CD4-positive, alpha-beta T cell treated with Interleukin-17A for 4 hours (primary cell): ENCODE measurements around the gene OR1N1.
"Not testable (repeated sequence)": the region's sequence is repeated elsewhere in the genome, so short reads cannot be mapped to it uniquely, and the experiment has no call there.

Experiments used
- DNase-seq: peaks from one replicate; pipeline ENCODE4 v3.0.0-alpha.2; 2020; ENCODE audit warnings: mixed read lengths

OR1N1 gene, protein sequence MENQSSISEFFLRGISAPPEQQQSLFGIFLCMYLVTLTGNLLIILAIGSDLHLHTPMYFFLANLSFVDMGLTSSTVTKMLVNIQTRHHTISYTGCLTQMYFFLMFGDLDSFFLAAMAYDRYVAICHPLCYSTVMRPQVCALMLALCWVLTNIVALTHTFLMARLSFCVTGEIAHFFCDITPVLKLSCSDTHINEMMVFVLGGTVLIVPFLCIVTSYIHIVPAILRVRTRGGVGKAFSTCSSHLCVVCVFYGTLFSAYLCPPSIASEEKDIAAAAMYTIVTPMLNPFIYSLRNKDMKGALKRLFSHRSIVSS

GRCh38 chr9:122527193-122527592, at the start of gene OR1N1:
TSS of gene OR1N1 (minus strand) at chr9:122527293. CDS start at chr9:122527293, 0 bp downstream.
- DNase-seq, result no peak

GRCh38 chr9:122572456-122572855, 45.4 kb upstream of the OR1N1 start:
- no peak for DNase-seq

GRCh38 chr9:122567901-122568300, 40.8 kb upstream of the OR1N1 start:
- no peak for DNase-seq

DNA sequence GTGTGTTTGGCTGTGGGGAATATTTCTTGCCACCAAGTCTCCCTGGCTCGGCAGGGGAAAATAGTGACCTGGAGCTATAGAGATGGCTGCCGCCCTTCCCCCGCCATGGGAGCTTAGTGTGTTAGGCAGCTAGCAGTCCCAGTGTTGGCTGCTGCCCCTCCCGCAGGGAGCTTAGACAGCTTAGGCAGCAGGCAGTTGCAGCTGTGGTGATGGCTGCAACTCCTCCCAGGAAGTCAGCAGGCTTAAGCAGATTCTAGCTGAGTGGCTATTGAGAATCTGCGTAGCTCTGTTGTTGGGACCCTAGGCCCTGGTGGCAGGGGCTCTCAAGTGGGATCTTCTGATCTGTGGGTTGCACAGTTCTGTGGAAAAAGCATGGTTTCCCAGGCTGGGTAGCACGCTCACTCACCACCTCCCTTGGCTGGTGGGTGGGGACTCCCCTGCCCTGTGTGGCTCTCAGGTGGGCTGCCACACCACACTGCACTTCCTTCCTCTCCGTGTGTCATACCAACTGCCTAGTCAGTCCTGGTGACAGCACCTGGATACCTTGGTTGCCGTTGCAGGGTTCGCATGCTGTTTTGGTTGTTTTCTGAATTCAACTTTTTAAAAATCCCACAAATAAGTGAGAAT, 35.2 kb upstream of the OR1N1 start:
- no peak for DNase-seq

DNA sequence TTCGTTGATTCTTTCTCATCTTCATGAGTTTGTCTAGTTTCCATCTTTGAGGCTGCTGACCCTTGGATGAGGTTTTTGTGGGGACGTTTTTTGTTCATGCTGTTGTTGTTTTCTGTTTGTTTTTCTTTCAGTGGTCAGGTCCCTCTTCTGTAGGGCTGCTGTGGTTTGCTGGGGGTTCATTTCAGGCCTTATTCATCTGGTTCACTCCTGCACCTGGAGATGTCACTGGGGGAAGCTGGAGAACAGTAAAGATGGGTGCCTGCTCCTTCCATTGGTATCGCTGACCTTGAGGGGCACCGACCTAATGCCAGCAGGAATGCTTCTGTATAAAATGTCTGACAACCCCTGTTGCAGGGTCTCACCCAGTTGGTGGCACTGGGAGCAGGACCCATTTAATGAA, 34.4 kb upstream of the OR1N1 start:
- DNase-seq, result no peak

DNA sequence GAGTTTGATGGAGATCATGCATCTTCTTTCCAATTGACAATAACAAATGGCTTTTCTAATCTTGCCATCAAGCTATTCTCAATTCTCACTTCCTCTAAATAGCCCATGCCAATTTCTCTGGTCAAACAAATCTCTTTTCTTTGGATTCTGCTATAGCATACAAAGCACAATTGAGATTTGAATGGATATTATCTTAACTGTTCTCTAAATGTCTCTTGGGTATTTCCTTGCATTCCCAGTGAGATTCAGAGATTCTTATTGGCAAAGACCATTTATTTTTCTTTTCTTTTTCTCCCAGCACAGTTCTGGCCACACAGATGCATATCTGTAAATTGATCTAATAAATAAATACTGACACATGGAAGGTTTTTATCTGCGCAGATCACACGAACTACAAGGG, 25.7 kb upstream of the OR1N1 start, which contains the start of gene OR1N2:
TSS of gene OR1N2 (plus strand) at position 301 of the 400 bp plus-strand sequence. CDS start 100 bp downstream, outside the sequence.
- DNase-seq, result no peak

- no peak for DNase-seq
Observed at GRCh38 chr9:122551371-122551770, 24.3 kb upstream of the OR1N1 start.

DNA sequence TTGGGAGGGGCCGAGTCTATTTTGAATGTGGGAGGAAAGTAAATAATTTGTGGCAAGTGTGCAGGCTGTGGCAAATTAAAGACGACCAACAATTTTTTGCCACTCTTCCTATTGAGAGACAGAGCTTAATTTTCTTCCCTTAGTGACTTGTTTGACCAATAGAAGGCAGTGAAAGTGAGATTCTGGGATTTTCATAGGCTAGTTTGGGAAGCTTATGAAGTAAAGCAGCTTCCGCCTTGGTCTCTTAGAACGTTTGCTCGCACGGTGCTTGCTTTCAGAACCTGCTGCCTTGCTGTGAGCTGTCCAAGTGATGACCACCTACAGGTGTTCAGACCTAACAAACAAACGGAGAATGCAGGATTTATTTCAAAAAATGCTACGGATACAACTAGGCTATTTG, 19.1 kb upstream of the OR1N1 start:
- DNase-seq, result no peak

GRCh38 chr9:122538757-122539156, 11.7 kb upstream of the OR1N1 start:
- no peak for DNase-seq

- DNase-seq, result not testable (repeated sequence)
Observed at GRCh38 chr9:122537066-122537465, 10.0 kb upstream of the OR1N1 start.

GRCh38 chr9:122536134-122536533, 9.0 kb upstream of the OR1N1 start:
- no peak for DNase-seq

- not testable (repeated sequence) for DNase-seq
Observed at GRCh38 chr9:122531157-122531556, 4.1 kb upstream of the OR1N1 start.

DNA sequence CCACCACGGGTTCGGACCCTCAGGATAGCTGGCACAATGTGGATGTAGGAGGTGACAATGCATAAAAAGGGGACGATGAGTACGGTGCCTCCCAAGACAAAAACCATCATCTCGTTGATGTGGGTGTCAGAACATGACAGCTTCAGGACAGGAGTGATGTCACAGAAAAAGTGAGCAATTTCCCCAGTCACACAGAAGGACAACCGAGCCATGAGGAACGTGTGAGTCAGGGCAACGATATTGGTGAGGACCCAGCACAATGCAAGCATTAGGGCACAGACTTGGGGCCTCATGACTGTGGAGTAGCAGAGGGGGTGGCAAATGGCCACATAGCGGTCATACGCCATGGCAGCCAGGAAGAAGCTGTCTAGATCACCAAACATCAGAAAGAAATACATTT, 491 bp downstream of the OR1N1 start:
- DNase-seq, result no peak

- no peak for DNase-seq
Observed at GRCh38 chr9:122519376-122519775, 7.7 kb downstream of the OR1N1 start.

- DNase-seq, result no peak
Observed at GRCh38 chr9:122518841-122519240, 8.3 kb downstream of the OR1N1 start, which contains the start of gene OR1J4. TSS of gene OR1J4 (plus strand) at chr9:122519141. CDS start at chr9:122519141, 0 bp downstream.

DNA sequence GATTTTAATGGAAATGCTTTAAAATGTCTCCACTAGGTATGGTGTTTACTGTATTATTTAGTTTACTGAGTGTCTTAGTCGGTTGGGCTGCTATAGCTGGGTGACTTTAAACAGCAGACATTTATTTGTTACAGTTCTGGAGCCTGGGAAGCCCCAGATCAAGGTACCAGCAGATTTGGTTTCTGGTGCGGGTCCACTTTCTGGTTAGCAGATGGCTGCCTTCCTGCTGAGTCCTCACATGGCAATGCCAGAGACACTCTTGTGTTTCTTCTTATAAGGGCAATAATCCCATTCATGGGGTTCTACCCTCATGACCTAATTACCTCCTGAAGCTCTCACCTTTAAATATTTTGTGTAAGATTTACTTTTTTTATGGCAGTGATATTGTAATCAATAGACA, 8.9 kb downstream of the OR1N1 start:
- no peak for DNase-seq

DNA sequence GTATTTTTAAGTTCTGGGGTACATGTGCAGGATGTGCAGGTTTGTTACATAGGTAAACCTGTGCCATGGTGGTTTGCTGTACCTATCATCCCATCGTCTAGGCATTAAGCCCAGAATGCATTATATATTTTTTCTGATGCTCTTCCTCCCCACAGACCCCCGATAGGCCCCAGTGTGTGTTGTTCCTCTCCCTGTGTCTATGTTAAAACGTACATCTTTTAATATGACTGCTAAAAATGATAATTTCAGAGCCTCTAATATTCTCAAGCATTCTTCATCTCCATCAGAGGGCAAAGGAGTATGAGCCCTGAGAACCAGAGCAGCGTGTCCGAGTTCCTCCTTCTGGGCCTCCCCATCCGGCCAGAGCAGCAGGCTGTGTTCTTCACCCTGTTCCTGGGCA, 16.6 kb downstream of the OR1N1 start, which contains the start of gene OR1J2:
TSS of gene OR1J2 (plus strand) at position 301 of the 400 bp plus-strand sequence. CDS start at position 301, 0 bp downstream.
- no peak for DNase-seq

GRCh38 chr9:122506964-122507363, 20.1 kb downstream of the OR1N1 start:
- DNase-seq, result no peak

GRCh38 chr9:122498883-122499288, 28.2 kb downstream of the OR1N1 start:
- DNase-seq, result no peak

DNA sequence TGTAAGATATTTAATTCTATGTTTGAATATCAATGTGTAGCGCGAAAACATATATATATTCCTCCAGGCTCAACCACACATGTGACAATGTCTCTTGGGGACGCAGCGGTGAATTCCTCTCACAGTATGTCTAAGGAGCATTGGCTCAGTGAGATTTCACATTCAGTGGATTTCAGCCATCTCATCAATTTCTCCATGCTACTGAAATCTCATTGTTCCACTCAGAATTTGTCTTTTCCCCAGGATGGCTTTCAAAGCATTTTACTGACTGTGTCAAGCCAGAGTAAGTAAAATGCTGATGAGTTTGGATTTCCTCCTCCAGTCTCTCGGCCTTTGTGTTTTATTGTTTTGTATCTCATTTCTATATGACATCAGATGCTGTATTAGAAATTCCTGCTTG, 48.0 kb downstream of the OR1N1 start:
- DNase-seq, result no peak

- DNase-seq, result no peak
Observed at GRCh38 chr9:122477826-122478225, 49.3 kb downstream of the OR1N1 start, which contains the start of gene OR1J1. TSS of gene OR1J1 (minus strand) at chr9:122477926. CDS start at chr9:122477926, 0 bp downstream.

DNA sequence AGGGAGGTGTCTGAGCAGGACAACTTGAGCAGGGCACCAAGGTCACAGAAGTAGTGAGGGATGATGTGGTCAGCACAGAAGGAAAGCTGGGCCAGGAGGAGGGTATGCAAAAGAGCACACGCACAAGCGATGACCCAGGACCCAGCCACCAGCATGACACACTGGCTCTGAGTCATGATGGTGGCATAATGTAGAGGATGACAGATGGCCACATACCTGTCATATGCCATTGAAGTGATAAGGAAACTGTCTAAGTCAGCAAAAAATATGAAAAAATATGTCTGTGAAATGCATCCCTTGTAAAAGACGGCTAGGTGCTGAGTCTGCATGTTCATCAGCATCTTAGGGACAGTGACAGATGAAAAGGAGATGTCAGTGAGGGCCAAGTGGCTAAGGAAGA, 49.7 kb downstream of the OR1N1 start:
- no peak for DNase-seq
